ENCODE results near the gene STXBP1. TPM values are rescaled to one million over a fixed set of nuclear protein-coding genes. Genes with fewer than 3 reads are reported as not detected.
"Not testable (repeated sequence)": the region's sequence is repeated elsewhere in the genome, so short reads cannot be mapped to it uniquely, and the experiment has no call there.

STXBP1 gene
- total and polyA plus RNA-seq, 2 donors: 13.7 to 28.9 TPM

- WGBS: 88% methylated on average over 3 of the region's 3 CpGs
- DNase-seq (ENCODE audit: extremely low spot score): no peak
- Histone ChIP-seq H3K4me3 (ENCODE audit: low read depth, low read length) (no peak overlapping the region), H3K4me1 (ENCODE audit: insufficient read depth) (no peaks in the 10 kb centered on the region), H3K36me3 (ENCODE audit: insufficient read depth) (no peaks in the 10 kb centered on the region), H3K27ac (ENCODE audit: low read depth) (peak overlapping the region; percentile 28)
These were observed 41.5 kb upstream of the STXBP1 start for GRCh38 chr9:127570533-127571111.

GRCh38 chr9:127571971-127572370 lies 40.1 kb upstream of the STXBP1 start:
- H3K4me3 ChIP-seq (ENCODE audit: low read depth, low read length): no peak overlapping the region
- WGBS: 92% methylated on average over 3 of the region's 3 CpGs
- no peak overlapping the region for H3K27ac ChIP-seq (ENCODE audit: low read depth)
- no peak for DNase-seq (ENCODE audit: extremely low spot score)
- H3K36me3 ChIP-seq (ENCODE audit: insufficient read depth): no peaks in the 10 kb centered on the region
- no peaks in the 10 kb centered on the region for H3K4me1 ChIP-seq (ENCODE audit: insufficient read depth)

- no peak for DNase-seq (ENCODE audit: extremely low spot score)
- H3K36me3 ChIP-seq (ENCODE audit: insufficient read depth): no peaks in the 10 kb centered on the region
- H3K27ac ChIP-seq (ENCODE audit: low read depth): peak overlapping the region; percentile 72
- no peaks in the 10 kb centered on the region for H3K4me1 ChIP-seq (ENCODE audit: insufficient read depth)
- WGBS: 90% methylated on average over 9 of the region's 9 CpGs
- H3K4me3 ChIP-seq (ENCODE audit: low read depth, low read length): no peak overlapping the region
These were observed 38.9 kb upstream of the STXBP1 start for GRCh38 chr9:127572961-127573721.

- Histone ChIP-seq H3K36me3 (ENCODE audit: insufficient read depth) (no peaks in the 10 kb centered on the region), H3K4me3 (ENCODE audit: low read depth, low read length) (no peak overlapping the region), H3K27ac (ENCODE audit: low read depth) (peak overlapping the region; percentile 66), H3K4me1 (ENCODE audit: insufficient read depth) (no peaks in the 10 kb centered on the region)
- WGBS: 46% methylated on average over 10 of the region's 10 CpGs
- no peak for DNase-seq (ENCODE audit: extremely low spot score)
These were observed 37.7 kb upstream of the STXBP1 start for GRCh38 chr9:127574072-127574993.

- no peak overlapping the region for H3K4me3 ChIP-seq (ENCODE audit: low read depth, low read length)
- H3K4me1 ChIP-seq (ENCODE audit: insufficient read depth): no peaks in the 10 kb centered on the region
- H3K36me3 ChIP-seq (ENCODE audit: insufficient read depth): no peaks in the 10 kb centered on the region
- no peak for DNase-seq (ENCODE audit: extremely low spot score)
- no peak overlapping the region for H3K27ac ChIP-seq (ENCODE audit: low read depth)
- 91% methylated on average over 13 of the region's 13 CpGs for WGBS
These were observed 36.0 kb upstream of the STXBP1 start for GRCh38 chr9:127575875-127576778.

- DNase-seq (ENCODE audit: extremely low spot score); H3K4me3 ChIP-seq (ENCODE audit: low read depth, low read length); H3K4me1 ChIP-seq (ENCODE audit: insufficient read depth); H3K27ac ChIP-seq (ENCODE audit: low read depth); H3K36me3 ChIP-seq (ENCODE audit: insufficient read depth): not testable (repeated sequence)
- WGBS: 97% methylated on average over 7 of the region's 7 CpGs
These were observed 34.9 kb upstream of the STXBP1 start for GRCh38 chr9:127577194-127577593.

GRCh38 chr9:127578627-127578951 lies 33.5 kb upstream of the STXBP1 start:
- no peak overlapping the region for H3K4me3 ChIP-seq (ENCODE audit: low read depth, low read length)
- no peak for DNase-seq (ENCODE audit: extremely low spot score)
- no peaks in the 10 kb centered on the region for H3K36me3 ChIP-seq (ENCODE audit: insufficient read depth)
- WGBS: 44% methylated on average over 5 of the region's 5 CpGs
- no peaks in the 10 kb centered on the region for H3K4me1 ChIP-seq (ENCODE audit: insufficient read depth)
- H3K27ac ChIP-seq (ENCODE audit: low read depth): peak overlapping the region; percentile 3

GRCh38 chr9:127578952-127579853 lies 32.9 kb upstream of the STXBP1 start:
- H3K4me3 ChIP-seq (ENCODE audit: low read depth, low read length): no peak overlapping the region
- DNase-seq (ENCODE audit: extremely low spot score): no peak
- H3K36me3 ChIP-seq (ENCODE audit: insufficient read depth): no peaks in the 10 kb centered on the region
- WGBS: 20% methylated on average over 21 of the region's 21 CpGs
- H3K27ac ChIP-seq (ENCODE audit: low read depth): peak overlapping the region; percentile 91
- no peaks in the 10 kb centered on the region for H3K4me1 ChIP-seq (ENCODE audit: insufficient read depth)

GRCh38 chr9:127580366-127580765 lies 31.7 kb upstream of the STXBP1 start:
- DNase-seq (ENCODE audit: extremely low spot score): no peak
- no peaks in the 10 kb centered on the region for H3K36me3 ChIP-seq (ENCODE audit: insufficient read depth)
- WGBS: 84% methylated on average over 8 of the region's 8 CpGs
- H3K4me1 ChIP-seq (ENCODE audit: insufficient read depth): no peaks in the 10 kb centered on the region
- no peak overlapping the region for H3K27ac ChIP-seq (ENCODE audit: low read depth)
- H3K4me3 ChIP-seq (ENCODE audit: low read depth, low read length): no peak overlapping the region

- DNase-seq (ENCODE audit: extremely low spot score): no peak
- H3K4me1 ChIP-seq (ENCODE audit: insufficient read depth): no peaks in the 10 kb centered on the region
- H3K4me3 ChIP-seq (ENCODE audit: low read depth, low read length): no peak overlapping the region
- 88% methylated on average over 7 of the region's 7 CpGs for WGBS
- no peaks in the 10 kb centered on the region for H3K36me3 ChIP-seq (ENCODE audit: insufficient read depth)
- H3K27ac ChIP-seq (ENCODE audit: low read depth): no peak overlapping the region
These were observed 31.1 kb upstream of the STXBP1 start for GRCh38 chr9:127580879-127581475.

GRCh38 chr9:127584474-127584805 lies 27.6 kb upstream of the STXBP1 start:
- WGBS: 79% methylated on average over 3 of the region's 3 CpGs
- H3K4me1 ChIP-seq (ENCODE audit: insufficient read depth); H3K27ac ChIP-seq (ENCODE audit: low read depth): not testable (repeated sequence)

GRCh38 chr9:127585161-127585819 lies 26.8 kb upstream of the STXBP1 start:
- 95% methylated on average over 4 of the region's 4 CpGs for WGBS
- no peak overlapping the region for H3K27ac ChIP-seq (ENCODE audit: low read depth)
- DNase-seq (ENCODE audit: extremely low spot score): no peak

More at GRCh38 chr9:127584474-127584805, 27.6 kb upstream of the STXBP1 start:
- not testable (repeated sequence) for H3K36me3 ChIP-seq (ENCODE audit: insufficient read depth); H3K4me3 ChIP-seq (ENCODE audit: low read depth, low read length); DNase-seq (ENCODE audit: extremely low spot score)

More at GRCh38 chr9:127585161-127585819, 26.8 kb upstream of the STXBP1 start:
- Histone ChIP-seq H3K4me1 (ENCODE audit: insufficient read depth) (no peaks in the 10 kb centered on the region), H3K4me3 (ENCODE audit: low read depth, low read length) (no peak overlapping the region), H3K36me3 (ENCODE audit: insufficient read depth) (no peaks in the 10 kb centered on the region)
